HG02870 (cell line): ENCODE measurements around the gene SLC22A3.
A peak's percentile ranks its signal among the peaks of the same experiment; 100 is the strongest.
"Not testable (repeated sequence)": the region's sequence is repeated elsewhere in the genome, so short reads cannot be mapped to it uniquely, and the experiment has no call there.

Experiments used
- ATAC-seq: cut with Tn5 transposase; IDR thresholded peaks from one replicate; pipeline ENCODE4 v1.9.1; 2021; ENCODE audit warnings: mild to moderate bottlenecking, moderate library complexity; ENCODE audit not compliant: unreplicated experiment

Gene SLC22A3

GRCh38 chr6:160367798-160368547 lies 19.8 kb downstream of the SLC22A3 start:
- no peak for ATAC-seq

DNA sequence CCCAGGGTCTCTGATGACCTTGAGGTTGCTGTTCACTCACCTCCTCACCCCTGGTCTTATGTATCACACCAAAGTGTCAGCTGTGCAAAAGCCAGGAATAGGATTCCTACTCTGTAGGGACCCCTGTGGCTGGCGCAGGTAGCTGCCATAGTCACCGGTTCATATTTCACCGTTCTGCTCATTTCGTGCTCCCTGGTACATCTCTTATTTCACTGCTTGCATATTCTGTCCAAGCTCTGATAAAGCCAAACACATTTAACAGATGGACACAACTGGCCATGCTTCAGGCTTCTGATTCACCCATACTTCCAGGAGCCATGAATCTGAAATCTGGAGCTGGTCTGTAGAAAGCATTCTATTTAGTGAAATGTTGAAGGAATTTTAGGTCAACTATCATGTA lies 20.5 kb downstream of the SLC22A3 start:
- ATAC-seq = no peak

DNA sequence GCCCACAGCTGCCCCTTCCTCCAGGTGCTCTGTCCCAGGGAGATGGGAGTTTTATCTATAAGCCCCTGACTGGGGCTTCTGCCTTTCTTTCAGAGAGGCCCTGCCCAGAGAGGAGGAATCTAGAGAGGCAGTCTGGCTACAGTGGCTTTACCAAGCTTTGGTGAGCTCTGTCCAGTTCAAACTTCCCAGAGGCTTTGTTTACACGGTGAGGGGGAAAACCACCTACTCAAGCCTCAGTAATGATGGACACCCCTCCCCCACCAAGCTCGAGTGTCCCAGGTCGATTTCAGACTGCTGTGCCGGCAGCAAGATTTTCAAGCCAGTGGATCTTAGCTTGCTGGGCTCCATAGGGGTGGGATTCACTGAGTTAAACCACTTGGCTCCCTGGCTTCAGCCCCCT lies 25.4 kb downstream of the SLC22A3 start:
- not testable (repeated sequence) for ATAC-seq

GRCh38 chr6:160374836-160375560 lies 26.8 kb downstream of the SLC22A3 start:
- ATAC-seq = no peak

DNA sequence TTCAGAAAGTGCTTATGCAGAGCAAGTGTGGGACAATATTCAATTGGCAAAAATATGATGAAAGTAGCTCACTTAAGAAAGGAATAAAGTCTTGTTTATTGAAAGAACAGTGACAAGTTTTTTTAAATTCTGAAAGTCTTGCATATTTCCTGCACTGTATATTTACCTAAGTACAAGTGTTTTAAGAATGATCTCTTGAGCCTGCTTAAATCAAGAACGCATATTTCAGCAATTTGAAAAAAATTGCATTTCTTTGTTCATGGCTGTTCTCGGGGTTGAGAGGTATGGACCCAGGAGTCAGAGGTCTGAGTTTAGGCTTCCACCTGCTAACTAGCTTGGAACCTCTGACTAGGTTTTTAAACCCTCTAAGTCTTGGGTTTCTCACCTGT lies 27.4 kb downstream of the SLC22A3 start:
- no peak for ATAC-seq

GRCh38 chr6:160376445-160376844 lies 28.3 kb downstream of the SLC22A3 start:
- ATAC-seq = no peak

GRCh38 chr6:160378218-160378617 lies 30.0 kb downstream of the SLC22A3 start:
- no peak for ATAC-seq

DNA sequence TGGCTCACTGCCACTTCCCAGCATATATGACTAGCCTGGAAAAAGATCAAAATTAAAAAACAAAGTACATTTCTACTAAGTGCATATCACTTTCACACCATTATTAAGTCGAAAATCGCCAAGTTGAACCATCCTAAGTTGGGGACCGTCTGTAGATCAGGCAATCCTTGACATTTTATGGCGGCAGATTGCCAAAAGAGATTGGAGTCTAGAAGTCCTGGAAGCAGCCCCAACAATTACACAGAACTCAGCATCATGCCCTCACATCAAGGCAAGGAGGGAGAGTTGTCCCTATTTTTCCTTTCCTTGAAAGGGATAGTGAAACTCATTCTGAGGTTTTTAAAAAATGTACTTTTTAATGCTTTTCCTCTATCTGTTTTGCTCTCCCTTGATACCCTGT lies 30.7 kb downstream of the SLC22A3 start:
- ATAC-seq = no peak

- no peak for ATAC-seq
Measured at GRCh38 chr6:160379466-160379865, 31.3 kb downstream of the SLC22A3 start.

DNA sequence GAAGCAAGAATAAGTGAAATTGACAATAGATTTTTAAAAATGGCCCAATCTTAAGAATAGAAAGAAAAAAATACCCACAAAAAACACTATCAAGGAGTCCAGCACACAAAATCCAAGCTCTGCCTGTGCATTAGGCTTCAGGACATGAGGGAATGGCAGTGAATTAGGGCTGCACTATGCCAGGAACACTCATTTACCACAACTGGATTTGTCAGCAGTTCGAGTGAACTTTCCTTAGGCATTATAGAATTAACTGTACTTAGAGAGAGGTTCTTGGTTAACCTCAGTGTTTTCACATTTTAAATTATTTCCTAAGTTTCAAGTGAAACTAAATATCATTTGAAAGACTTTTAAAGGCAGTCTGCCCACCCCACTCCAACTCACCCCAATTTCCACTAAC lies 34.8 kb downstream of the SLC22A3 start:
- ATAC-seq = no peak

GRCh38 chr6:160386869-160387530 lies 38.8 kb downstream of the SLC22A3 start:
- ATAC-seq = no peak

DNA sequence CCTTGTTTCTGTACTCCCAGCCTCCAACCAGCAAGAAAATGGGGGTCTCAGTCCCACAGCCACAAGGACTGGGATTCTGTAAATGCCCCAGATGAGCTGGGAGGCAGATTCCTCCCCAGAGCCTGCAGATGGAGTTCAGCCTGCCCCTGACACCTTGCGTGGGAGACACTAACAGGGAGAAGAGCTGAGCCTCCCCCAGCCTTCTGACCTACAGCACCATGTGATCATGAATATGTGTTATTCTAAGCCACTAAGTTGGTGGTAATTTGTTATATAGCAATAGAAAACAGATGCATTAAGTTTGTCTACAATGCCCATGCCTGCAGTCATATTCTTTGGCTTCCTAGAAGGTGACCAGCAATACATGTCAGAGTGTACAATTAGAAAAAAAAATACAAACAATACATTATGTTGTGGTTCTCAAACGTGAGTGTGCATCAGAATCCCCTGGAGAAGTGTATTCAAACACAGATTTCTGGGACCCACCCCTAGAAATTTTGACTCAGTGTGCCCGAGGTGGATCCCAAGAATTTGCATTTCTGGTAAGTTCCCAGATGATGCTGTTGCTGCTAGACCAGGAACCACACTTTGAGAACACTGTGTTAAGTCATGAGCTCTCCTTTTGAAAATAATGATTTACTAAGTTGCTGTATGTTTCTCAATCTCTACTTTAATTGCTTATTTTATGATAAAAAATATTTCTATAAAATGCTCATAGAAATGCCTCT lies 39.9 kb downstream of the SLC22A3 start:
- ATAC-seq = no peak

- no peak for ATAC-seq
Measured at GRCh38 chr6:160388922-160389321, 40.7 kb downstream of the SLC22A3 start.

DNA sequence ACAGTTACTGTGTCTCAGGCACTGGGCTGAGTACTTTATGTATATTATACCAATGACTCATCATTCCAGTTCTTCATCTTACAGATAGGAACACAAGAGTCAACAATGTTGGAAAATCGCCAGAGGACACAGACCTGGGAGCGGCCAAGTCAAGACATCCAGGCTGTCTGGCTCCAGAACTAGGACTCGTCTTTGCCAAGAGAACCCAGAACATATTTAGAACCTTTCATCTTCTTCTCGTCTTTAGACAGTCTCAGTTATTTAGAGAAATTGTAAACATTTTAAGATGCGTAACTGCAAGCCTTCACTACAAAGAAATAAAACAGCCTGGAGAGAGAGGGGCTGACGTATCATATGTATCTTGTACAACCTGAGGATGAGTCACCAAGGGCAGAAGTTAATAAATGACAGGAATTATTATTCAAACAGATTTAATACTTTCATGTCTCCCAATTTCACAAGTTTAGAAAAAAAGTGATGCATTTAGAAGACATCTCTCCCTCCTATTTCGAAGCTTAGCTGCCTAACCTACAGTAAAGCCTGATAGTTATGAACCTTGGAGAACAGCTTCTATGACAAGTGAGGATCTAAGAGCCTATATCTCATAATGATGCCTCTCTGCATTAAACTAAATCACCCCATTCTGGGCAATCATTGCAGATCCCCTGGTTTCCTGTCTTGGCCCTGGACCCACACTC lies 43.4 kb downstream of the SLC22A3 start:
- no peak for ATAC-seq

- ATAC-seq = not testable (repeated sequence)
Measured at GRCh38 chr6:160393442-160393841, 45.3 kb downstream of the SLC22A3 start.

- ATAC-seq = no peak
Measured at GRCh38 chr6:160393891-160394653, 45.9 kb downstream of the SLC22A3 start.

DNA sequence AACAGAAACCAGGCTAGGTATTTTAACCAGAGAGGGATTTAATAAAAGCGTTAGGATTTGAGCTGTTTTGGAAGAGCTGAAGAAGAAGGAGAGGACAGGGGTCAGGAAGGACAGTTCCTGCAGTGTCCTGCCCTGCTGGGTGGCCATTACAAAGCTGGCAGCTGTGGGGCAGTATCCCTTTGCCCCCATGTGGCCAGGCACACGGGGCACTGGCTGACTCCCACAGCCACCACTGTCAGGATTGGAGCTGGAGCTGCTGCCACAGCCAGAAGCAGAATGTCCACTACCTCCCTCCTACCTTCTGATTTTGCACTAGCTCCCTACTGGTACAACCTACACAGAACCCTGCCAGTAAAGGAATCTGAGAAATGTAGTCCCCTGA lies 46.5 kb downstream of the SLC22A3 start:
- no peak for ATAC-seq

DNA sequence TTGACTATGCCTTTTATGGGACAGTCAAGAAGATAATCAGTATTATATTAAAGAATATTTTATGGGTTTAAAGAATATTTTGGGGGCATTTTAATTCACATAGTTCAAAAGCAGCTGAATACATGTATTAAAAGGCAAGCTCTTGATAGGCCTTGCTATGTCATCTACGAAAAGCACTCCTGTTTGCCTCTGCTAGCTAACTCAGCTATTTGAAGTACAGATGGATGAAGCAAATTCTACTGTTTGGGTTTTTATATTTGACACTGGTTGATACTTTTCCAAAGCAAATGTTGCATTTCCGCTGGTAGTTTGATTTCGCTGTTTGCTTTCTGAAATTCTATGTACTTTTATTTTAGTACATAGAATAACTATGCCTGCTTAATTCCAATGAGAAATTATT lies 47.0 kb downstream of the SLC22A3 start:
- no peak for ATAC-seq

GRCh38 chr6:160396292-160396691 lies 48.1 kb downstream of the SLC22A3 start:
- ATAC-seq = no peak

DNA sequence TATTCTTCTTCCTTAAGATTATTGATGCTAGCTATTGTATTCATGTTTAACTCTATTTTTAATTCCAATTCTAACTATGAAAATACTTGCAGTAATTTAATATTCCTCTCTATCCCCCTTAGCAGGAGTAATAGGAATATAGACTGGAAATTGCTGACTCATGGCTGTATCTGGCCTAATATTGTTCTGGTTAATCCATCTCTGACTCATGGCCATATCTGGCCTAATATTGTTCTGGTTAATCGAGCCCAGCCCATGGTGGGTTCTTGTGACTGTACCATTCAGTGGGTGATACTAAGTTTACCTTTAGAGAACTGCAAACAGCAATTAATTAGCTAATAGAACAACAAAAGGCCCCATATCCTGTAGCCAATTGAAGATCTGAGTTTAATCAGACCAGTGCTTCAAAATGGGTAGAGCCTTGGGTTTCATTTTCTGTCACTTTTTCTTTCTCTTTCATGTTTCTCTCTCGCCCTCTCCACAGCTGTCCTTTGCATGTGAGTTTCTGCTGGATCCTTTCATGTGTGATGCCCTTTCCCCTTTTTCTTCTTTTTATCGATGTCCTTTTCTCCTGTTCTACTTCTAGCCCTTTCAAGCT lies 50.6 kb downstream of the SLC22A3 start:
- ATAC-seq = peak; percentile 90
